ENCODE data around the gene PLK2. TPM values are rescaled to one million over a fixed set of nuclear protein-coding genes. Genes with fewer than 3 reads are reported as not detected.

The PLK2 gene
- total and polyA plus RNA-seq, 8 donors: 45.5 to 329 (median 254) TPM

- TF ChIP-seq CTCF (IDR thresholded peaks at IDR 0.05): no peak
- intact Hi-C loops (cut with DNase I): loop anchor here in 1 of 2 donors (5.0 kb wide), 1 partner anchor 973 kb away; no protein-coding TSS in a partner anchor
- ATAC-seq: no peak
These were observed 10.0 kb upstream of the PLK2 start for GRCh38 chr5:58469896-58470295.

GRCh38 chr5:58466939-58467338 lies 7.1 kb upstream of the PLK2 start:
- no peaks in the 10 kb centered on the region for H3K9me3 ChIP-seq
- DNase-seq (no peak), ATAC-seq (peak; percentile 66)
- intact Hi-C loops (cut with DNase I): loop anchor here in 1 of 2 donors (5.0 kb wide), 1 partner anchor 970 kb away; no protein-coding TSS in a partner anchor
- no peak for TF ChIP-seq CTCF (IDR thresholded peaks at IDR 0.05)
- H3K36me3 ChIP-seq: no peaks in the 10 kb centered on the region
- peaks cover 0 to 12% of the 10 kb centered on the region in 2 donors for H3K4me1 ChIP-seq
- H3K4me3 ChIP-seq: no peak overlapping the region
- H3K27me3 ChIP-seq: no peaks in the 10 kb centered on the region
- H3K27ac ChIP-seq: no peak overlapping the region

More at GRCh38 chr5:58469896-58470295, 10.0 kb upstream of the PLK2 start:
- H3K4me1 ChIP-seq: peaks cover 0 to 8% of the 10 kb centered on the region in 2 donors
- H3K4me3 ChIP-seq: no peak overlapping the region
- no peaks in the 10 kb centered on the region for H3K36me3 ChIP-seq
- no peaks in the 10 kb centered on the region for H3K27me3 ChIP-seq
- no peak overlapping the region for H3K27ac ChIP-seq
- no peaks in the 10 kb centered on the region for H3K9me3 ChIP-seq
- DNase-seq: no peak

- Histone ChIP-seq H3K9me3 (no peaks in the 10 kb centered on the region), H3K36me3 (no peaks in the 10 kb centered on the region), H3K27me3 (peaks cover 0 to 20% of the 10 kb centered on the region in 2 donors), H3K4me3 (no peak overlapping the region), H3K27ac (no peak overlapping the region), H3K4me1 (peaks cover 0 to 17% of the 10 kb centered on the region in 2 donors)
- intact Hi-C loops (cut with DNase I): loop anchor here in 1 of 2 donors (5.0 kb wide), 2 partner anchors 680 to 1165 kb away; no protein-coding TSS in a partner anchor
- ATAC-seq (no peak), DNase-seq (peak in 2 of 4 donors; percentile 63 to 73)
- peak; percentile 36 to 66 for TF ChIP-seq CTCF (IDR thresholded peaks at IDR 0.05)
These were observed 2.8 kb upstream of the PLK2 start for GRCh38 chr5:58462623-58463230.

GRCh38 chr5:58462154-58462553 lies 2.3 kb upstream of the PLK2 start:
- intact Hi-C loops (cut with DNase I): loop anchor here in 1 of 2 donors (5.0 kb wide), 2 partner anchors 680 to 1165 kb away; no protein-coding TSS in a partner anchor
- DNase-seq (no peak), ATAC-seq (no peak)
- Histone ChIP-seq H3K27ac (no peak overlapping the region), H3K4me3 (no peak overlapping the region), H3K27me3 (peaks cover 0 to 20% of the 10 kb centered on the region in 2 donors), H3K36me3 (no peaks in the 10 kb centered on the region), H3K9me3 (no peaks in the 10 kb centered on the region), H3K4me1 (peaks cover 0 to 17% of the 10 kb centered on the region in 2 donors)
- no peak for TF ChIP-seq CTCF (IDR thresholded peaks at IDR 0.05)

GRCh38 chr5:58460732-58461286 lies 923 bp upstream of the PLK2 start:
- Histone ChIP-seq H3K4me3 (peak overlapping the region; percentile 62 to 77), H3K27me3 (peaks cover 0 to 20% of the 10 kb centered on the region in 2 donors), H3K27ac (peak overlapping the region; percentile 96 to 99), H3K4me1 (peaks cover 0 to 23% of the 10 kb centered on the region in 2 donors), H3K36me3 (peaks cover 0 to 11% of the 10 kb centered on the region in 2 donors), H3K9me3 (no peaks in the 10 kb centered on the region)
- TF ChIP-seq CTCF (IDR thresholded peaks at IDR 0.05): peak; percentile 52 to 69
- intact Hi-C loops (cut with DNase I): loop anchor here in 1 of 2 donors (5.0 kb wide), 2 partner anchors 679 to 1164 kb away; no protein-coding TSS in a partner anchor
- DNase-seq (peak; percentile 89 to 94 (median 93)), ATAC-seq (peak; percentile 86)

Measured in left lung (tissue), 10 donors.